HepG2 (cell line): Measurements from ENCODE around the gene EGFLAM.

Experiments
- AKAP8 ChIP-seq: sonication (generic); formaldehyde crosslinking; IDR thresholded peaks from 2 replicates; pipeline ENCODE4 v1.5.1; 2020; ENCODE audit warnings: mild to moderate bottlenecking, missing genetic modification reagents
- CHD2 ChIP-seq: IDR thresholded peaks from 2 replicates; pipeline ENCODE4 v1.6.1; 2011; ENCODE audit warnings: low read depth, low read length, improper control_type of control experiment
- CTCF ChIP-seq: sonication (generic); formaldehyde crosslinking; IDR thresholded peaks from 2 replicates; pipeline ENCODE4 v1.5.0; 2020; ENCODE audit warnings: mild to moderate bottlenecking, missing genetic modification reagents, moderate library complexity
- ETS1 ChIP-seq: sonication (generic); formaldehyde crosslinking; IDR thresholded peaks from 2 replicates; pipeline ENCODE4 v1.4.0; 2020; ENCODE audit warnings: missing genetic modification reagents
- FIP1L1 ChIP-seq: fragments of 200-400 bp; formaldehyde crosslinking; IDR thresholded peaks from 2 replicates; pipeline ENCODE4 v1.6.1; 2018; ENCODE audit warnings: low read depth, mild to moderate bottlenecking, low read length, moderate library complexity, borderline replicate concordance; ENCODE audit not compliant: insufficient read depth
- JUND ChIP-seq: sonication (generic); formaldehyde crosslinking; IDR thresholded peaks from 2 replicates; pipeline ENCODE4 v1.8.0; 2022; ENCODE audit warnings: mild to moderate bottlenecking, missing genetic modification reagents
- MXD4 ChIP-seq: IDR thresholded peaks from 2 replicates; pipeline ENCODE4 v1.6.1; 2016; ENCODE audit warnings: mild to moderate bottlenecking, missing biosample characterization, missing genetic modification reagents
- SRF ChIP-seq: IDR thresholded peaks from 2 replicates; pipeline ENCODE4 v1.6.1; 2011; ENCODE audit warnings: mild to moderate bottlenecking, low read depth, low read length, moderate library complexity
- TRIM22 ChIP-seq: fragments of 450-650 bp; IDR thresholded peaks from 2 replicates; pipeline ENCODE4 v1.6.1; 2017
- USF2 ChIP-seq, 2 experiments: sonication (generic) in 1 of 2; formaldehyde crosslinking in 1 of 2; IDR thresholded peaks; 2 replicates each; pipeline versions ENCODE4 v1.5.1 to v1.6.1; 2011 to 2020; ENCODE audit warnings: borderline replicate concordance in 1 of 2, low read depth in 1 of 2, low read length in 1 of 2, mild to moderate bottlenecking in 1 of 2, missing genetic modification reagents in 1 of 2, moderate library complexity in 1 of 2
- ZBTB4 ChIP-seq: sonication (generic); formaldehyde crosslinking; IDR thresholded peaks from 2 replicates; pipeline ENCODE4 v1.4.0; 2020; ENCODE audit warnings: missing genetic modification reagents, mild to moderate bottlenecking, borderline replicate concordance
- ZNF235 ChIP-seq: sonication (generic); formaldehyde crosslinking; IDR thresholded peaks from 2 replicates; pipeline ENCODE4 v1.8.1; 2023; ENCODE audit warnings: mild to moderate bottlenecking, missing genetic modification reagents, borderline replicate concordance
- ZNF530 ChIP-seq: sonication (generic); formaldehyde crosslinking; IDR thresholded peaks from 2 replicates; pipeline ENCODE4 v1.5.0; 2020; ENCODE audit warnings: low read depth, mild to moderate bottlenecking, missing genetic modification reagents
- ZNF788 ChIP-seq: sonication (generic); formaldehyde crosslinking; IDR thresholded peaks from 2 replicates; pipeline ENCODE4 v1.5.0; 2020; ENCODE audit warnings: mild to moderate bottlenecking, missing genetic modification reagents, borderline replicate concordance

- TF ChIP-seq ETS1 (CRISPR knock-in tag) (no peak), FIP1L1 (no peak), ZNF788 (CRISPR knock-in tag) (no peak), ZNF530 (CRISPR knock-in tag) (no peak), CHD2 (no peak), CTCF (CRISPR knock-in tag) (no peak), AKAP8 (CRISPR knock-in tag) (no peak), SRF (no peak), TRIM22 (no peak), ZBTB4 (CRISPR knock-in tag) (no peak), MXD4 (CRISPR knock-in tag) (no peak), USF2 (IDR thresholded peaks at IDR 0.05; ENCODE audit: low read depth, low read length) (no peak), USF2 (CRISPR knock-in tag; IDR thresholded peaks at IDR 0.05; ENCODE audit: borderline replicate concordance) (no peak), JUND (CRISPR knock-in tag) (no peak), ZNF235 (no peak)
Measured at GRCh38 chr5:38378579-38378978, 120.2 kb downstream of the EGFLAM start.
